Myocyte (in vitro differentiated cells): ENCODE data around the gene RBM41. TPM values are rescaled to one million over a fixed set of nuclear protein-coding genes. Genes with fewer than 3 reads are reported as not detected.
A peak's percentile ranks its signal among the peaks of the same experiment; 100 is the strongest.

Experiments
- DNase-seq: peaks from one replicate; pipeline ENCODE4 v3.0.0-alpha.2; 2012; ENCODE audit warnings: low read depth
- total RNA-seq: library from RNA; depleted of rRNA; stranded (reverse); fragments of >200 nt; gene quantifications from 2 replicates; pipeline ENCODE4 v1.2.3, GENCODE V29; 2014

The RBM41 gene
- total RNA-seq, 1 donor from 2014 or later, result 9.5 TPM

DNA sequence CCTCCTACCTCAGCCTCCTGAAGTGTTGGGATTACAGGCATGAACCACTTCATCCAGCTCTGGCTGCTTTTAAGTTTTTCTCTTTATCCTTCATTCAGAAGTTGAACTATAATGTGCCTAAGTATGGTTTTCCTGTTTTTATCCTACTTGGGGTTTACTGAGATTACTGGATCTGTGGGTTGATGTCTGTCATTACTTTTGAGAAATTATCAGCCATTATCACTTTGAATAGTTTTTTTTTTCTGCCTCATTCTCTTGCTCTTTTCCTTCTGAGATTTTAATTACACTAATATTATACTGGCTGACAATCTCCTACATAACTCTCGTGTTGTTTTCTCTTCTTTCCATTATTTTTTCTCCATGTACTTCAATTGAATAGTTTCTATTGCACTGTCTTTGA is 71.0 kb downstream of the RBM41 start:
- DNase-seq, result no peak

DNA sequence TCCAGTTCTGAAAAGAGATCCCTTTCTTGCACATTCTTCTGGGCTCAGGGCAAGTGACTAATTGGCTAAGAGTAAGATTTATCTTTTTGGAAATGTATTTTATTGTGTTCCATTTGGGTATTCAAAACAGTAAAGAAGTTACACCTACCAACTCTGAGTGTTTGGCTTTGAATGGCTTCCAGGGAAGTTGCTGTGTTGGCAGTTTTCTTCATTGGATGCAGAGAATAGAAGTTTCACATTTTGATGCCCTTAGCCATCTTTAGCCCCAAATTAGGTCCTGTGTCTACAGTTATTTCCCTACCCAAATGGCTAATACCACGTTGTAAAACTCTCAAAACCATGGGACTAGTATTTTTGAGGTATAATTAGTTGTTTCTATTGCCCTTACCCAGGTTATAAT is 88.9 kb downstream of the RBM41 start:
- DNase-seq, result no peak

DNA sequence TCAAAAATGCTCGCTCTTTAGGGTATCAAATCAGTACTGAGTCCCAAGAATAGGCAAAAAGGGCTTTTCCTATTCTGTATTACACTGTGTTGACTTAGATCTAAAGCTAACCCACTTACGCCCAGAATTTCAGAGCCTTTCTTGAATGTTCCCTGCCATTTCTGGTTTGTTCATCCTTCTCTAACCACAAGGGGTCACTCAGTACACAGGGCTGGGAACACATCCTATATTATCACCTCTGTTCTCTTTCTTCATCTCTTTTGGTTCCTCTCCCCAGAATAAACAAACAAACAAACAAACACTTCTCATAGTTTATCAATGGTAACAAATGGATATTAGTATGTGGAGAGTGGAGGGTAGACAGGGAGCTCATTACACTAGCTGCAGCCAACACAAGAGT is 93.1 kb downstream of the RBM41 start:
- DNase-seq, result peak; percentile 13

DNA sequence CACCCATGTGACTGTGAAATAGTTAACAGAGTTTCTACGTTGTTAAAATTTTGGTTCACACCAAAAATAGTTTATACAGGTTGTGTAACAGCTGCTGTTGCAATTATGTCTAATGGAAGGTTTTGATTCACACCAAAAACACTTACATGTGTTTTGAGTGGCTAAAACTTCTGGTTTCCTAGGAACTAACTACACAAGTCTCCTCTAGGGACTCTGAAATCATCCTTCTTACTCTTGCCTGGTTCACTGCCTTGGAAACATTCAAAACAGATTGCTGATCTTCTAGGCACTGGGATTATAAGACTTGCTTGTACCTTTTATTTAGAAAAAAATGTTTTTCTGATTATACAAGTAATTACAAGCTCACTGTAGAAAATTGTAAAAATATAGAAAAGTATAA is 103.7 kb downstream of the RBM41 start:
- DNase-seq, result peak; percentile 9

Other genes starting within 250 kb of the RBM41 start
- gene RIPPLY1, start 215.5 kb downstream of the RBM41 start, total RNA-seq, result not detected in 2 replicates
- gene CLDN2, start 198.4 kb downstream of the RBM41 start, total RNA-seq, result not detected in 2 replicates
- 30.6 and 31.8 TPM in 2 replicates for gene MORC4, start 118.6 kb downstream of the RBM41 start, total RNA-seq
- 0.13 TPM in 1 of 2 replicates, not detected in the other for gene NUP62CL, start 87.6 kb upstream of the RBM41 start, total RNA-seq
- gene DNAAF6, start 87.8 kb upstream of the RBM41 start, total RNA-seq, result not detected in 2 replicates